KBM-7 (cell line): ENCODE data around the gene ZNF444.
A peak's percentile ranks its signal among the peaks of the same experiment; 100 is the strongest.

ENCODE experiments used
- DNase-seq: peaks from one replicate; pipeline ENCODE4 v3.0.0-alpha.2; 2015
- in situ Hi-C: fragments of 300-500 bp; cut with MboI; formaldehyde crosslinking; loops from 2 replicates; pipeline ENCODE4 v1.14.3; 2020; ENCODE audit warnings: low sequenced_read_pairs, low pct_unique_long_range_greater_than_20kb, mixed read lengths

ZNF444 gene

GRCh38 chr19:56106397-56106849, 34.7 kb upstream of the ZNF444 start:
- in situ Hi-C loops: no loop called here
- no peak for DNase-seq

GRCh38 chr19:56106993-56107392, 34.1 kb upstream of the ZNF444 start:
- DNase-seq: no peak
- in situ Hi-C loops: no loop called here

- in situ Hi-C loops: no loop called here
- DNase-seq: no peak
Observed at GRCh38 chr19:56107626-56108351, 33.3 kb upstream of the ZNF444 start.

DNA sequence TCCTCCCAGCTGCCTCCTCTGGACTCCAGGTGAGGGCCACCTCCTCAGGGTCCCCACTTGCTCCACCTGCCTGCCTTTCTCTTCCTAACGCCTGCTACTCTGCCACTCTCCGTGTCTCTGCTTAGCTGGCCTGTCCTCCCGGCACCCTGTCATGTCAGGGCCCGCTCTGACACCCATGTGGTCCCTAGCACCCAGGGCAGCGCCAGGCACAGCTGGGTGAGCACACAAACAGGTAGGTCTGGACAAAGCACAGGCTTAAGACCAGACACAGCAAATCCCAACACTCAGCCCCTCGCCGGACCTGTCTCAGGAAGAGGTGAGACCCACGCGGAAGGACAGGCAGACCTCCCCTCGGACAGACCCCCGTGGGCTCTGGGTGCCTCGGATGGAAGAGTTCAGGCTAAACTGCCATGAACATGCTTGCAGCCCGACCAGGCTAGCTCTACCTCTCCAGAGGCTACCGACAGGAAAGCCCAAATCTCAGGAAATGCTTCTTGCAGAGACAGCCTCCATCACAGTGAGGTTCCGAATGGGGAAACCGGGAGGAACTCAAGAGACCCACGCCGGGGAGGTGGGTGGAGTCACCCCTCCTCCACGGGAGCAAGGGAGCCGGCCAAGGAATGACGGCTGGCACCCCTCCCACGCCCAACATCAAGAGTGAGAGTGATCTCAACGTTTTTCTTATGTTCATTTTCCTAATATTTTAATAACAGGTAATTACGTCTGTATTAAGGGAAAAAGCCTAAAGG, 32.5 kb upstream of the ZNF444 start:
- in situ Hi-C loops: no loop called here
- no peak for DNase-seq

- no peak for DNase-seq
Observed at GRCh38 chr19:56109226-56109625, 31.9 kb upstream of the ZNF444 start.

GRCh38 chr19:56110515-56111448, 30.3 kb upstream of the ZNF444 start:
- no peak for DNase-seq
- in situ Hi-C loops: no loop called here

More at GRCh38 chr19:56109226-56109625, 31.9 kb upstream of the ZNF444 start:
- in situ Hi-C loops: no loop called here

DNA sequence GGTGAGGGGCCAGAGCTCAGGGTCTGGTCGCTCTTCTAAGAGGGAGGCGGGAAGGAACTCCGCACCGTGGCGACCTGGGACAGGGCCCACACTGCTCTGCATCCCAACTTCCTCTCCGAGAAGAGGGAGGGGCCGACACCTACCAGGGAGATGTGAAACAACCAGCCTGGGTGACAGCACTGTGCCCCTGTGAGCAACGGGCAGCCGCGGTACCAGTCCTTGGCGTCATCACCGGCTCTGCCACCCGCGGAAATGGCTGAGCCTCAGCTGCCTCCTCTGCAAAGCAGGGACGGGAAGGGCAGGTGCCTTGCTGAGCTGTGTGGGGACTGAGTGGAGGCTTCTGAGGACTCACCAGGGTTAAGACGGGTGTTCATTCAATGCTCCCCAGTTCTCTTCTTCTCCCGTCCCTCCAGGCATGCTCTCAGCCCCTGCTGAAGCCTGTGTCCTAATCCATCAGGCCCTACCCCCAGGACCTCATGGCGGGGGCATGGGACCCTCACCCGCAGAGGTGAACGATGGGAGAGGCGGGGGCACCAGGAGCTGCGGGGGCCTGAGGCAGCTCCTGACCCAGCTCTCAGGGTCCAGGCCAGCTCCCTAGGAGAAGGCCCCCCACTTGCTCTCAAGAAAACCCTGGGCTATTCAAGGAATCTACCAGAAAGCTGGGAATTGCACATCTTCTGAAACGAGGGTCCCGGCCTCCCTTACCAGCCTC, 29.3 kb upstream of the ZNF444 start:
- no peak for DNase-seq
- in situ Hi-C loops: no loop called here

DNA sequence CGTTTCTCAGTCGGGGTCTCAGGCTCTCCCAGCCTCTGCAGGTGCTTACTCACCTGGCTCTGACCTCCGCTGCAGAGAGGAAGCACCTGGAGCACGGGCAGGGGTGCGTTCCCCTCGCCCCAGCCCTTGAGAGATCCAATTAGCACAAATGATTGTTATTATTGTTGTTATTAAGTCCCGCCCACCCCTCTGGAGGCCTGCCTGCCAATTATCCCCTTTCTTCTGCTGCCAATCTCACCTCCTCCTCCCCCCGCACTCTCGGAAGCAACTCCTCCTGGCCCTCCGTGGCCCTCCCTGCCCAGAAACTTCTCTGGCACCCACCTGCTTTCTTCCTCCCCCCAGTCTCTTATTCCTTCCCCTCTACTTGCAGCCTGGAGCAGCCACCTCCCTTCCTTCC, 28.8 kb upstream of the ZNF444 start:
- in situ Hi-C loops: no loop called here
- DNase-seq: no peak

DNA sequence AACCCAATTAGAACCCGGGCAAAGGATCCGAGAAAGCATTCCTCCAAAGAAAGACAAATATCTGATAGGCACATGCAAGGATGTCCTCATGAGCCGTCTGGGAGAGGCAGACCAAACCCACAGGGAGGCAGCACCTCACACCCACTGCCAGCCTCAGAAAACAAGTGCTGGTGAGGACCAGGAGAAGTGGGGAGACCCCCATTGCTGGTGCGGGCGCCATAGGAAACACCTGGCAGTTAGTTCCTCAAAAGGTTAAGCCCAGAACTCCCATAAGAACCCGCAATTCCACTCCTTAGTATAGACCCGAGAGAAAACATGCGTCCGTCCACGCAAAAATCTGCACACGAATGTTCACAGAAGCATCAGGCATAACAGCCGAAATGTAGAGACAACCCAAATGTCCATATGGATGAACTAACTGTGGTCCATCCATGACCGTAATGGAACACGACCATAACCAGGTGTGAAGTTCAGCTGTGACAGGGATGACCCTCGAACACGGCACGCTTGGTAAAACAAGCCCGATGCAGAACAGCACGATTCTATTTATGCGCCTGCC, 27.9 kb upstream of the ZNF444 start:
- peak; percentile 40 for DNase-seq
- in situ Hi-C loops: no loop called here

DNA sequence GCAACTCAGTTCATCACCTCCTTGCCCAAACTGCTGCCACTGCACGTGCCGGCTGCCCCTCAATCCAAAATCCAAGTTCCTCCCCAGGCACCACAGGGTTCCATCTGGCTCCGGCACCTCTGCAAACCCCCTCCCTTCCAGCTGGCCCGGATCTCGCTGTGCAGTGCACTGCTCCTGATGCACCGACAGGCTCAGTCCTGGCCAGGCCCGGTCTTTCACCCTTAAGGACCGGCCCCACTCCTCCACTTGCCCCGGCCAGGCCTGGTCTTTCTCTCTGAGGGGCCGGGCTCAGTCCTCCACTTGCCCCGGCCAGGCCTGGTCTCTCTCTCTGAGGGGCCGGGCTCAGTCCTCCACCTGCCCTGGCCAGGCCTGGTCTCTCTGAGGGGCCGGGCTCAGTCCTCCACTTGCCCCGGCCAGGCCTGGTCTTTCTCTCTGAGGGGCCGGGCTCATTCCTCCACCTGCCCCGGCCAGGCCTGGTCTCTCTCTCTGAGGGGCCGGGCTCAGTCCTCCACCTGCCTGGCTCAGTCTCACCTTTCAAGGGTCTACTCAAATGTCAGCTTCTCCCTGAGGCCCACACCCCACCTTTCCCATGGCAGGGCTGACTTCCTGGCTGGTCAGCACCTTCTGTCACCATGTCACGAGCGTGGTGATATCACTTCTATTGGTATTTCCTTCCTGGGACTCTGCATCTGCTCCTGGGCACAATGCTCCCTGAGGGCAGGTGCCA, 26.9 kb upstream of the ZNF444 start:
- in situ Hi-C loops: no loop called here
- DNase-seq: no peak

DNA sequence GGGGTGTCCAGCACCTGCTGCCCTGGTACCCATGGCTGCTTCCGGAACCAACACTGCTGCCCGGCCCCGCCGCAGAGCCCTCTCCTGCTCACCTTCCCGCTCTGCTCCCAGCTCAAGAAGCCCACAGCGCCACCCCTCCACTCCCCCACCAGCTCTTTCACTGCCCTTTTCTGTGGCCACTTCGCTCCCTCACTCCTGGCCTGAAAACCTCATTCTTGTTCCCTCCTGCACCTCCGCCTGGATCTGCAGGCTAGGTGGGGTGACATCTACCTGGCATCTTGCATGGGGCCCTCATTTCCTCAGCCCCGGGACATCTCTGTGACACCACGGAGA, 26.3 kb upstream of the ZNF444 start:
- in situ Hi-C loops: no loop called here
- no peak for DNase-seq

DNA sequence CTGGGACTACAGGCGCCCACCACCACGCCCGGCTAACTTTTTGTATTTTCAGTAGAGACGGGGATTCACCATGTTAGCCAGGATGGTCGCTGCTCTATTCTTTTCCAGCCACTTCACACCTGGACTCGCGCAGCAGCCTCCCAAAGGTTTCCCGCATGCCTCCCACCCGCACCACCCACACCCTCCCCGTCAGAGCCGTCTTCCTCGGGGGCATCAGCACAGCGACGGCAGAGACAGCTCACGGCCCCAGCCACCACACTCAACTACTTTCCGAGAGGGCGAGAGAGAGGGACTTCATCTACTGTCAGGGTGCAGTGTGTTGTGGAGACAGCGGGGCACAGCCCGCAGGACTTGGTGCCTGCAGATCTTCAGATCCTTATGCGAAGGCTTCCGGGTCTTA, 25.6 kb upstream of the ZNF444 start:
- in situ Hi-C loops: no loop called here
- no peak for DNase-seq

DNA sequence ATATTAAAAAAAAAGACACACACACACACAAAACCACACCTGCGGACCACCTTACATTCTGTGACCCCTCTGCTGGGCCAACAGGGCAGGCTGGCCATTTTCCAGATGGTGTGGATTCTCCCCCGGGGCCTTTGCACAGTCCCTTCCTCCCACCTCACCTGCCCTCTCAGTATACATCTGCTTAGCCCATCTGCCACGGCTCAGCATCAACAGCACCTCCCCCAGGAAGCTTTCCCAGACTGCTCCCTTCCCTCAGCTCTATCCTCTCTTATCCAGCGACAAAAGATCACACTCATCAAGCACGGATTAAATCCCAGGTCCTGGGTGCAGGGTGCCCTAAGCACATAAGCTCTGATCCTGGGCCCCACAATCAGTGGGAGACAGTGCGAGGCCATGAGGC, 24.5 kb upstream of the ZNF444 start:
- no peak for DNase-seq
- in situ Hi-C loops: no loop called here

- in situ Hi-C loops: no loop called here
- DNase-seq: no peak
Observed at GRCh38 chr19:56117376-56117884, 23.7 kb upstream of the ZNF444 start.

- no peak for DNase-seq
- in situ Hi-C loops: no loop called here
Observed at GRCh38 chr19:56117889-56118288, 23.2 kb upstream of the ZNF444 start.

DNA sequence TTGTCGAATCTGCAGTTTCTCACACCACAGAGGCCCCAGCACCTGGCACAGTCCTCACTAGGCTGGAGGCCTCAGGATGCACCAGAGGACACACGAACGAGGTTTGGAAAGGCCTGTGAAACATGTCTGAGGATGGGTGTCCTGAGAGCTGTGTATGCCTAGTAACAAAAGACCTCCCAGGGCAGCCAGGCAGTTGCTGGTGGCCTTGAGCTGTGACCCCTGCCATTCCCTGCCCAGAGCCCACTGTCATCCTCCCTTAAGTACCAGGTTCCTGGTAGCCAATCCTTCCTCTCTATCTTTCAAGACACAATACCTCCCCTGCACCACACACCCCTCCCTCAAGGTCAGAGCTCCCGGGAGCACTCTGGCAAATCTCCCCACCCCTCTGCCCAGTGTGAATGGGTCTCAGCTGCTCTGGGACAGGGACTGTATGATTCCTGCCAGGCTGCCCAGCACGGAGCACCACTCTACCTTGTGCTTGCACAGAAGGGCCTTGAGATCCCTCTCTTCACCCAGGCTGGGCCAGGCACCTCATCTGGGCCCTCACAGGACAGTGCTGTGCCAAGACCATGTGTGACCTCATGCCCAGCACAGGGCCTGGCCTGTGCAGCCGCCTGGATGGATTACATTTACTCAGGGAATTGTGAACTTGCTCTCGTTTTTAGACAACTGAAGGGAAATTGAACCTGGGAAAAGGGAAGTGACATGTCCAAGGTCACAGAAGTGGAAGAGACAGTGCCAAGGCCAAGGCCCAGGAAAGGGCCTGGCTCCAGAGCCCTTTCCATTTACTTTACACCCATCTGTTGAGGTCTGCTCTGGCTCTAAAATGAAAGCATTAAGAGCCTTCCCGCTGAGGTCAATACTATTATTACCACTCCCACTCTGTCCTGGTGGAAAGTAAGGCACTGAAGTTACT, 22.2 kb upstream of the ZNF444 start:
- no peak for DNase-seq
- in situ Hi-C loops: no loop called here

DNA sequence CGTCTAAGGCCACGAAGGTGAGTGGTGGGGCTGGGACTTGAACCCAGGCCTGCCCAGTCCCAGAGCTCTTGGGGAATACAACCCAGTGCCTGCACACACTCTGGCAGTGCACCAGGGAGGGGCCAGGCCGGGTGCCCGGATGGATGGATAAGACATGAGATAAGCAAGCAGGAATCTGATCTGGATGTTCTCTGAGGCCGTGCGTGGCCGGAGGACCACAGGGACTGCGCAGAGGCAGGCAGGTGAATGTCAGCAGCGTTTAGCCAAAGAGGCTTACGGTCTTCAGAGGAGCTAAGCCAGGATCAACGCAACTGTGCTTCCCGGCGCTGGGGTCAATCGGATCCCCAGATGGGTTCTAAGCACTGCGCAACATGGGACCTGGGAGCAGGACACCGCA, 21.5 kb upstream of the ZNF444 start:
- no peak for DNase-seq
- in situ Hi-C loops: no loop called here
